B cell (primary cell): ENCODE results near the gene DBF4B. TPM values are rescaled to one million over a fixed set of nuclear protein-coding genes. Genes with fewer than 3 reads are reported as not detected.
"Not testable (repeated sequence)": the region's sequence is repeated elsewhere in the genome, so short reads cannot be mapped to it uniquely, and the experiment has no call there.

Experiments used
- ATAC-seq: fragments of 200-7000 bp; cut with Tn5 transposase; one replicate; pipeline ENCODE4 v1.10.0; 2021; ENCODE audit warnings: low read depth, mild to moderate bottlenecking, moderate number of reproducible peaks, moderate library complexity
- CTCF ChIA-PET: fragments of 350-600 bp; sonication (Branson Sonifier 250); formaldehyde crosslinking; loops from one replicate; lab custom pipeline; 2021; ENCODE audit warnings: antibody characterized with exemption, inconsistent platforms; lab: Charles Lee
- POLR2A ChIA-PET: fragments of 350-600 bp; sonication (Branson Sonifier 250); formaldehyde crosslinking; loops from one replicate; lab custom pipeline; 2021; ENCODE audit warnings: antibody characterized with exemption; lab: Charles Lee
- DNase-seq: peaks from one replicate; pipeline ENCODE4 v3.0.0; 2013
- H2AFZ ChIP-seq: 2 replicates; pipeline ENCODE4 v1.6.1; 2012; ENCODE audit warnings: mild to moderate bottlenecking, low read depth, low read length; ENCODE audit not compliant: insufficient read depth, poor library complexity, severe bottlenecking
- H3K27ac ChIP-seq, 2 donors: 1 replicate in 1 of 2; 2 replicates in 1 of 2; pipeline ENCODE4 v1.5.1; 2012 to 2013; ENCODE audit warnings: low read length in 2 of 2, mild to moderate bottlenecking in 2 of 2, moderate library complexity in 1 of 2
- H3K27me3 ChIP-seq, 4 experiments: fragments of 200-600 bp in 1 of 4; sonication (generic) in 1 of 4; replicated peaks in 1 of 4; 1 replicate in 2 of 4; 2 replicates in 2 of 4; pipeline versions ENCODE4 v1.6.1 to v1.7.0; 2013 to 2016; ENCODE audit warnings: low read length in 3 of 4, mild to moderate bottlenecking in 2 of 4, mixed read lengths in 1 of 4, moderate library complexity in 1 of 4; ENCODE audit not compliant: insufficient read depth in 4 of 4, control insufficient read depth in 3 of 4; ENCODE audit errors: control extremely low read depth in 1 of 4
- H3K36me3 ChIP-seq, 2 experiments: replicated peaks in 1 of 2; 1 replicate in 1 of 2; 2 replicates in 1 of 2; pipeline versions ENCODE4 v1.6.1 to v1.7.1; 2013; ENCODE audit warnings: low read length in 1 of 2; ENCODE audit not compliant: insufficient read depth in 2 of 2, control insufficient read depth in 1 of 2; ENCODE audit errors: control extremely low read depth in 1 of 2, extremely low read depth in 1 of 2
- H3K4me1 ChIP-seq, 2 donors: fragments of 200-600 bp in 1 of 2; sonication (generic) in 1 of 2; 1 replicate in 1 of 2; 2 replicates in 1 of 2; pipeline versions ENCODE4 v1.5.1 to v1.6.1; 2013 to 2017; ENCODE audit warnings: low read length in 2 of 2; ENCODE audit not compliant: control insufficient read depth in 2 of 2, insufficient read depth in 2 of 2
- H3K4me2 ChIP-seq: replicated peaks from 2 replicates; pipeline ENCODE3; 2012; ENCODE audit warnings: mild to moderate bottlenecking, low read depth, low read length; ENCODE audit not compliant: poor library complexity, severe bottlenecking
- H3K4me3 ChIP-seq, 5 experiments: fragments of 200-600 bp in 1 of 5; sonication (generic) in 1 of 5; 1 replicate in 3 of 5; 2 replicates in 2 of 5; pipeline versions ENCODE4 v1.5.1 to v1.7.0; 2011 to 2016; ENCODE audit warnings: low read length in 4 of 5, mild to moderate bottlenecking in 4 of 5, low read depth in 2 of 5, control low read depth in 1 of 5, moderate library complexity in 1 of 5; ENCODE audit not compliant: insufficient read depth in 1 of 5; ENCODE audit errors: control extremely low read depth in 1 of 5, extremely low read depth in 1 of 5
- H3K79me2 ChIP-seq: fragments of 200-600 bp; sonication (generic); one replicate; pipeline ENCODE4 v1.6.0; 2016; ENCODE audit warnings: low read length; ENCODE audit not compliant: control insufficient read depth, insufficient read depth
- H3K9ac ChIP-seq: fragments of 200-600 bp; sonication (generic); 2 replicates; pipeline ENCODE4 v1.6.1; 2017; ENCODE audit warnings: mild to moderate bottlenecking, low read length, moderate library complexity
- H3K9me3 ChIP-seq, 3 donors: one replicate each; pipeline versions ENCODE4 v1.6.1 to v1.7.1; 2013; ENCODE audit warnings: low read length in 2 of 3; ENCODE audit not compliant: control insufficient read depth in 2 of 3, insufficient read depth in 1 of 3; ENCODE audit errors: control extremely low read depth in 1 of 3
- H4K20me1 ChIP-seq: 2 replicates; pipeline ENCODE4 v1.6.0; 2012; ENCODE audit warnings: mild to moderate bottlenecking, low read length; ENCODE audit not compliant: insufficient read depth, control insufficient read depth, poor library complexity, severe bottlenecking
- H3K27ac Mint-ChIP-seq: one replicate; pipeline ENCODE4 v1.8.0; 2021; ENCODE audit warnings: mixed read lengths
- H3K27me3 Mint-ChIP-seq: one replicate; pipeline ENCODE4 v1.8.0; 2021; ENCODE audit warnings: mixed read lengths
- H3K4me1 Mint-ChIP-seq: one replicate; pipeline ENCODE4 v1.8.0; 2021; ENCODE audit warnings: mixed read lengths
- H3K4me3 Mint-ChIP-seq: one replicate; pipeline ENCODE4 v1.8.0; 2021; ENCODE audit warnings: mixed read lengths
- H3K9me3 Mint-ChIP-seq: one replicate; pipeline ENCODE4 v1.8.0; 2022; ENCODE audit warnings: mixed read lengths; ENCODE audit not compliant: insufficient read depth
- EZH2 ChIP-seq: IDR thresholded peaks from 2 replicates; pipeline ENCODE4 v1.6.1; 2012; ENCODE audit warnings: borderline replicate concordance, low read depth, mild to moderate bottlenecking, moderate library complexity, low read length; ENCODE audit not compliant: insufficient read depth, poor library complexity, severe bottlenecking
- WGBS: methylation state at CpG from one replicate; pipeline ENCODE4 v1.1.5; 2013; ENCODE audit warnings: missing lambda C conversion rate; ENCODE audit not compliant: insufficient coverage; 5-methylcytosine and 5-hydroxymethylcytosine counted together
- intact Hi-C: fragments of 100-400 bp; cut with micrococcal nuclease; formaldehyde crosslinking; loops from one replicate; pipeline ENCODE4 v1.10.0; 2022
- polyA plus RNA-seq: library from polyadenylated mRNA; depleted of rRNA; stranded (reverse); fragments of >200 nt; gene quantifications from 2 replicates; pipeline ENCODE4 v1.2.3, GENCODE V29; 2012
- total RNA-seq, 2 donors: library from RNA; stranded (reverse); fragments of 120-200 nt in 1 of 2; gene quantifications; 1 replicate in 1 of 2; 2 replicates in 1 of 2; pipeline versions ENCODE4 v1.2.3 to v1.2.4, GENCODE V29; 2013 to 2022
- TF ChIP-seq, protein P1 (sequence below): fragments of 200-600 bp; IDR thresholded peaks from one replicate; pipeline ENCODE4 v1.8.0; 2022; ENCODE audit warnings: antibody characterized with exemption, mild to moderate bottlenecking

DBF4B gene
- total and polyA plus RNA-seq, 2 donors (not counting 1 experiment from before 2014, with no cell fraction given) = 10.9 to 15.9 TPM

- ATAC-seq (no peak), DNase-seq (no peak)
- ChIA-PET CTCF (no interaction called here), POLR2A (no interaction called here)
- Histone ChIP-seq H3K4me1 (no peaks in the 10 kb centered on the region), H2AFZ (no peak overlapping the region), H3K79me2 (no peaks in the 10 kb centered on the region), H3K27me3 (no peaks in the 10 kb centered on the region), H3K36me3 (peaks cover 16 to 37% of the 10 kb centered on the region in 2 experiments), H3K9ac (no peak overlapping the region), H3K4me3 (no peak overlapping the region), H3K9me3 (no peaks in the 10 kb centered on the region), H3K27ac (no peak overlapping the region), H4K20me1 (no peaks in the 10 kb centered on the region), H3K4me2 (no peak overlapping the region)
- no CpG with 5 or more reads among the region's 2 CpGs for WGBS
- no peaks in the 10 kb centered on the region for H3K9me3 Mint-ChIP-seq
- no peak for TF ChIP-seq EZH2
- TF ChIP-seq, protein P1, sequence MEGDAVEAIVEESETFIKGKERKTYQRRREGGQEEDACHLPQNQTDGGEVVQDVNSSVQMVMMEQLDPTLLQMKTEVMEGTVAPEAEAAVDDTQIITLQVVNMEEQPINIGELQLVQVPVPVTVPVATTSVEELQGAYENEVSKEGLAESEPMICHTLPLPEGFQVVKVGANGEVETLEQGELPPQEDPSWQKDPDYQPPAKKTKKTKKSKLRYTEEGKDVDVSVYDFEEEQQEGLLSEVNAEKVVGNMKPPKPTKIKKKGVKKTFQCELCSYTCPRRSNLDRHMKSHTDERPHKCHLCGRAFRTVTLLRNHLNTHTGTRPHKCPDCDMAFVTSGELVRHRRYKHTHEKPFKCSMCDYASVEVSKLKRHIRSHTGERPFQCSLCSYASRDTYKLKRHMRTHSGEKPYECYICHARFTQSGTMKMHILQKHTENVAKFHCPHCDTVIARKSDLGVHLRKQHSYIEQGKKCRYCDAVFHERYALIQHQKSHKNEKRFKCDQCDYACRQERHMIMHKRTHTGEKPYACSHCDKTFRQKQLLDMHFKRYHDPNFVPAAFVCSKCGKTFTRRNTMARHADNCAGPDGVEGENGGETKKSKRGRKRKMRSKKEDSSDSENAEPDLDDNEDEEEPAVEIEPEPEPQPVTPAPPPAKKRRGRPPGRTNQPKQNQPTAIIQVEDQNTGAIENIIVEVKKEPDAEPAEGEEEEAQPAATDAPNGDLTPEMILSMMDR = no peak
- H3K4me3 Mint-ChIP-seq = no peak overlapping the region
- H3K27ac Mint-ChIP-seq = no peak overlapping the region
- no peaks in the 10 kb centered on the region for H3K4me1 Mint-ChIP-seq
- H3K27me3 Mint-ChIP-seq = no peaks in the 10 kb centered on the region
- intact Hi-C loops = no loop called here
These were observed 31.3 kb upstream of the DBF4B start for GRCh38 chr17:44677136-44677535.

DNA sequence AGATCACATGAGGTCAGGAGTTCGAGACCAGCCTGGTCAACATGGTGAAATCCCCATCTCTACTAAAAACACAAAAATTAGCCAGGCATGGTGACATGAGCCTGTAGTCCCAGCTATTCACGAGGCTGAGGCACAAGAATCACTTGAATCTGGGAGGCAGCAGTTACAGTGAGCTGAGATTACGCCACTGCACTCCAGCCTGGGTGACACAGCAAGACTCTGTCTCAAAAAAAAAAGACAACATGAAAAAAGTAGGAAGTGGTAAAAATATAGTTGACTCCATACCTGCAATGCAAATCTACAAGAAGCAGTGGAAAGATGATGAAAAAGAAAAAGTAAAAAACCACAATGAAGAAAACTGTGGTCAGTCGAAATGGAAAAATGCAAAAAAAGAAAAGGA, 25.2 kb upstream of the DBF4B start:
- H3K4me3 Mint-ChIP-seq, H3K4me3 ChIP-seq, H3K27me3 Mint-ChIP-seq, DNase-seq, H3K27me3 ChIP-seq, H2AFZ ChIP-seq, intact Hi-C loops, ATAC-seq, H3K9me3 ChIP-seq, H3K9ac ChIP-seq, H3K27ac Mint-ChIP-seq, H4K20me1 ChIP-seq, H3K4me1 Mint-ChIP-seq, POLR2A ChIA-PET, H3K9me3 Mint-ChIP-seq, H3K27ac ChIP-seq, CTCF ChIA-PET, H3K4me1 ChIP-seq, H3K4me2 ChIP-seq: not testable (repeated sequence)
- H3K79me2 ChIP-seq = peaks cover 22% of the 10 kb centered on the region
- H3K36me3 ChIP-seq = peaks cover 23 to 40% of the 10 kb centered on the region in 2 experiments
- 67% methylated on average over 4 of the region's 4 CpGs for WGBS
